Measurements from ENCODE around the gene KCNK13.

KCNK13 gene

DNA sequence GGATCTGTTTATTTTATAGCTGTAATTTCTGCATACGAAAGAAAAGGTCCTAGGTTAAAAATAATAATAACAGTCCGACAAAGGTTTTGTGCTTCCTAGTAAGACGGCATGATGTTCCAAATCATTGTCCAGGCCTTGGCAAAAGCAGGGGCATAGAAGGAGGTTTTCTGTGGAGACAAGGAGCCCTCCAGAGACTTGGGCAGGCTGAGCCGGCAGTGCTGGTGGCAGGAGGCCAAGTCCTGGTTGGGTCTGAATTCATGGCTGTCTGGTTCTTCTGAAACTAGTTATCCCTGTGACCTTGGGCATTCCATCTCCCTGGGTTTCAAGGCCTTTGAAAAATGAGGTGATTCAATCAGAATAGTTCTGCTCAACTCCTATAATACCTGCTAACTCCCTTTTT, 44.0 kb downstream of the KCNK13 start:
- WGBS (ENCODE audit: insufficient coverage): 97% methylated on average over 4 of the region's 4 CpGs
- H3K27me3 ChIP-seq (replicated peaks in 2 of 5; ENCODE audit: control insufficient read depth in 4 of 5, insufficient read depth in 5 of 5, low read length in 4 of 5): peaks cover 0 to 5% (median 0%) of the 10 kb centered on the region in 5 experiments
- H3K4me1 ChIP-seq (ENCODE audit: control extremely low read depth in 1 of 4, control insufficient read depth in 4 of 4, insufficient read depth in 4 of 4, low read length in 3 of 4): no peaks in the 10 kb centered on the region
- ChIA-PET CTCF (no interaction called here), POLR2A (no interaction called here)
- no peak for DNase-seq
- H3K27ac ChIP-seq (ENCODE audit: insufficient read depth in 1 of 2, low read depth in 1 of 2, low read length in 2 of 2, poor library complexity in 1 of 2, severe bottlenecking in 2 of 2): no peak overlapping the region
- no peaks in the 10 kb centered on the region for H3K36me3 ChIP-seq (ENCODE audit: control insufficient read depth in 4 of 4, insufficient read depth in 4 of 4, low read length in 3 of 4)
- H3K9me3 ChIP-seq (ENCODE audit: control extremely low read depth in 1 of 5, control insufficient read depth in 4 of 5, insufficient read depth in 2 of 5, low read depth in 1 of 5, low read length in 4 of 5): no peaks in the 10 kb centered on the region
- no peak overlapping the region for H3K4me3 ChIP-seq (ENCODE audit: control insufficient read depth in 1 of 7, extremely low read depth in 1 of 7, insufficient read depth in 4 of 7, low read depth in 2 of 7, low read length in 6 of 7)

DNA sequence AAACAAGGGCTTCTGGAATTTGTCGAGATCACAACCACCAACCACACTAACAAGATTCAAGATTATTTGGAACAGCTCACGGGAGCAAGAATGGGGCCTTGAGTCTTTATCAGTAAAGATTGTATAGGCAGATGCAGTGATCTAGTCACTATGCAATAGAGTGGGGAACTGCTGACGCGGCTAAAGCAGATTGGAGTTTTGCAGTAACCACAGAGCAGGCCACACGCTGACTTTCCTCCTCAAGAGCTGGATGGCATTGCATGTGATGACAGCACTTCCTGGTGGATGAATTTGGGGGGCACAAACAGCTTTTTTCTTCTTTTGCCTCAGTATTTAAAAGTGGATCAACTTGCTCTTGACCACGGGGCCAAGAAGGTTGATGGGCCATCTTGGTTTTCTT, 46.0 kb downstream of the KCNK13 start:
- Histone ChIP-seq H3K4me1 (ENCODE audit: control extremely low read depth in 1 of 4, control insufficient read depth in 4 of 4, insufficient read depth in 4 of 4, low read length in 3 of 4) (no peaks in the 10 kb centered on the region), H3K4me3 (ENCODE audit: control insufficient read depth in 1 of 7, extremely low read depth in 1 of 7, insufficient read depth in 4 of 7, low read depth in 2 of 7, low read length in 6 of 7) (no peak overlapping the region), H3K36me3 (ENCODE audit: control insufficient read depth in 4 of 4, insufficient read depth in 4 of 4, low read length in 3 of 4) (no peaks in the 10 kb centered on the region), H3K9me3 (ENCODE audit: control extremely low read depth in 1 of 5, control insufficient read depth in 4 of 5, insufficient read depth in 2 of 5, low read depth in 1 of 5, low read length in 4 of 5) (no peaks in the 10 kb centered on the region), H3K27ac (ENCODE audit: insufficient read depth in 1 of 2, low read depth in 1 of 2, low read length in 2 of 2, poor library complexity in 1 of 2, severe bottlenecking in 2 of 2) (no peak overlapping the region), H3K27me3 (replicated peaks in 2 of 5; ENCODE audit: control insufficient read depth in 4 of 5, insufficient read depth in 5 of 5, low read length in 4 of 5) (peaks cover 0 to 16% (median 3%) of the 10 kb centered on the region in 5 experiments)
- peak in 1 of 3 donors; percentile 0 for DNase-seq
- CTCF ChIA-PET: no interaction called here
- POLR2A ChIA-PET: no interaction called here
- WGBS (ENCODE audit: insufficient coverage): 90% methylated on average over 4 of the region's 6 CpGs

DNA sequence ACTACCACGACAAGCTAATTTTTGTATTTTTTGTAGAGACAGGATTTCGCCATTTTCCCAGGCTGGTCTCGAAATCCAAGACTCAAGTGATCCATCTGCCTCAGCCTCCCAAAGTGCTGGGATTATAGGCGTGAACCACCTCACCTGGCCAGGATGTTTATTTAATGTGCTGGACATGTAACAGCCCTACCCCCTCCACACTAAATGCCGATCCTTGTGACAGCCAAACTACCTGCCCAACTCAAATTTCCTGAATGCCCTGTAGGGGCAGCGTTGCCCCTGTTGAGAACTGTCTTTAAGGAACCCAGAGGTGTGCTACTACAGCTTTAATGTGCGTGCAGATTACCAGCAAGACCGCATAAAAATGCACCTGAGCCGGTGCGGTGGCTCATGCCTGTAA, 48.1 kb downstream of the KCNK13 start:
- no peak overlapping the region for H3K27ac ChIP-seq (ENCODE audit: insufficient read depth in 1 of 2, low read depth in 1 of 2, low read length in 2 of 2, poor library complexity in 1 of 2, severe bottlenecking in 2 of 2)
- H3K4me3 ChIP-seq (ENCODE audit: control insufficient read depth in 1 of 7, extremely low read depth in 1 of 7, insufficient read depth in 4 of 7, low read depth in 2 of 7, low read length in 6 of 7): no peak overlapping the region
- no peaks in the 10 kb centered on the region for H3K4me1 ChIP-seq (ENCODE audit: control extremely low read depth in 1 of 4, control insufficient read depth in 4 of 4, insufficient read depth in 4 of 4, low read length in 3 of 4)
- 79% methylated on average over 10 of the region's 10 CpGs for WGBS (ENCODE audit: insufficient coverage)
- CTCF ChIA-PET: no interaction called here
- H3K9me3 ChIP-seq (ENCODE audit: control extremely low read depth in 1 of 5, control insufficient read depth in 4 of 5, insufficient read depth in 2 of 5, low read depth in 1 of 5, low read length in 4 of 5): no peaks in the 10 kb centered on the region
- H3K27me3 ChIP-seq (replicated peaks in 2 of 5; ENCODE audit: control insufficient read depth in 4 of 5, insufficient read depth in 5 of 5, low read length in 4 of 5): peaks cover 0 to 23% (median 5%) of the 10 kb centered on the region in 5 experiments
- H3K36me3 ChIP-seq (ENCODE audit: control insufficient read depth in 4 of 4, insufficient read depth in 4 of 4, low read length in 3 of 4): no peaks in the 10 kb centered on the region
- POLR2A ChIA-PET: no interaction called here
- peak; percentile 3 to 24 (median 6) for DNase-seq

DNA sequence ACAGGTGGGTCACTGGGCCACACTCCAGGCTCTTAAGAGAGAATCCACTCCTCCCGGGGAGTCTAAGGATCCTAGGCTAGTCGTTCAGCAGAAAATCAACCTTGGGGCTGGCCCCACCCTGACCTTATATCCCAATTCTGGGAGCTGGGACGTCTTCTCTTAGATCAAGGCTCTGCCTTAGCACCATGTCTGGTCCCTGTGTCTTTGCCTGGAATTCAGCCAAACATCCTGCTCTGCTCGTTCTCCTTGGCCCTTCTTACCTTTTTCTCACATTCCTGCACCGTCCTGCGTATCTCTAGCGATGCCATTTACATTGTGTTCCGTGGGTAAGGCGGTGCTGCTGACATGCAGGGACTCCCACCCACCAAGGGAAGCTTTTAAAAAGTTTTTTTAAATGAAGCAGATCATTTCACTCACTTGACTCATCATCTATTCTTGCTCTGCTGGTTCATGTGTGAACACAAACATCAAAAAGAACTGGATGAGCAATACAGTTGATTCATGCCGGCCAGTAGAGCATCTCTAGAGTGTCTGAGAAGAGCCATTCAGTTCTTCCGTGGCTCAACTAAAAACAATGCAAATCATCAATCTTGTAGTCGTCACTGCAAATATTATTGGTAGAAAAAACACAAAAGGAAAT, 50.2 kb downstream of the KCNK13 start:
- no peaks in the 10 kb centered on the region for H3K4me1 ChIP-seq (ENCODE audit: control extremely low read depth in 1 of 4, control insufficient read depth in 4 of 4, insufficient read depth in 4 of 4, low read length in 3 of 4)
- CTCF ChIA-PET: no interaction called here
- POLR2A ChIA-PET: no interaction called here
- no peaks in the 10 kb centered on the region for H3K36me3 ChIP-seq (ENCODE audit: control insufficient read depth in 4 of 4, insufficient read depth in 4 of 4, low read length in 3 of 4)
- H3K27ac ChIP-seq (ENCODE audit: insufficient read depth in 1 of 2, low read depth in 1 of 2, low read length in 2 of 2, poor library complexity in 1 of 2, severe bottlenecking in 2 of 2): no peak overlapping the region
- WGBS (ENCODE audit: insufficient coverage): 85% methylated on average over 9 of the region's 12 CpGs
- H3K4me3 ChIP-seq (ENCODE audit: control insufficient read depth in 1 of 7, extremely low read depth in 1 of 7, insufficient read depth in 4 of 7, low read depth in 2 of 7, low read length in 6 of 7): no peak overlapping the region
- no peaks in the 10 kb centered on the region for H3K9me3 ChIP-seq (ENCODE audit: control extremely low read depth in 1 of 5, control insufficient read depth in 4 of 5, insufficient read depth in 2 of 5, low read depth in 1 of 5, low read length in 4 of 5)
- no peak for DNase-seq
- H3K27me3 ChIP-seq (replicated peaks in 2 of 5; ENCODE audit: control insufficient read depth in 4 of 5, insufficient read depth in 5 of 5, low read length in 4 of 5): peaks cover 0 to 23% (median 5%) of the 10 kb centered on the region in 5 experiments

DNA sequence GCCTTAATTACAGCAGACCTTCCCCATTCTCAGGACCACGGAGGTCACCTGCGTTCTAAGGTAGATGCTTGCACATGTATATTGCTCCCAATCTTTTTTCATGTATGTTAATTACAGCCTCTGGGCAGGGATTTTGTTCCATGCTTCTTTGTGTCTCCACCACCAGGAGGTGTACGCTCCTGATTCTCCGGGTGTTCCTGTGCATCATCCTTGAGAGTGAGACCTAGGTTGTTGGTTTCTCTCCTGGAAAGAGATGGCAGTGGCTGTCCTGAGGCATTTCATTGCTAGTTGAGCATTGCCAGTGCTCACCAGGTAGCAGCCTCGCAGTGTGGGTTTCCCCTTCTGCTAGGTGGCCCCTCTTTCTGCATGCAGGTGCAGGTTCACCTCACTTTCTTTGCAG, 52.8 kb downstream of the KCNK13 start:
- Histone ChIP-seq H3K9me3 (ENCODE audit: control extremely low read depth in 1 of 5, control insufficient read depth in 4 of 5, insufficient read depth in 2 of 5, low read depth in 1 of 5, low read length in 4 of 5) (no peaks in the 10 kb centered on the region), H3K27ac (ENCODE audit: insufficient read depth in 1 of 2, low read depth in 1 of 2, low read length in 2 of 2, poor library complexity in 1 of 2, severe bottlenecking in 2 of 2) (no peak overlapping the region), H3K4me1 (ENCODE audit: control extremely low read depth in 1 of 4, control insufficient read depth in 4 of 4, insufficient read depth in 4 of 4, low read length in 3 of 4) (no peaks in the 10 kb centered on the region), H3K27me3 (replicated peaks in 2 of 5; ENCODE audit: control insufficient read depth in 4 of 5, insufficient read depth in 5 of 5, low read length in 4 of 5) (peaks cover 0 to 27% (median 11%) of the 10 kb centered on the region in 5 experiments), H3K36me3 (ENCODE audit: control insufficient read depth in 4 of 4, insufficient read depth in 4 of 4, low read length in 3 of 4) (no peaks in the 10 kb centered on the region), H3K4me3 (ENCODE audit: control insufficient read depth in 1 of 7, extremely low read depth in 1 of 7, insufficient read depth in 4 of 7, low read depth in 2 of 7, low read length in 6 of 7) (no peak overlapping the region)
- CTCF ChIA-PET: no interaction called here
- POLR2A ChIA-PET: no interaction called here
- 93% methylated on average over 5 of the region's 5 CpGs for WGBS (ENCODE audit: insufficient coverage)
- DNase-seq: no peak

DNA sequence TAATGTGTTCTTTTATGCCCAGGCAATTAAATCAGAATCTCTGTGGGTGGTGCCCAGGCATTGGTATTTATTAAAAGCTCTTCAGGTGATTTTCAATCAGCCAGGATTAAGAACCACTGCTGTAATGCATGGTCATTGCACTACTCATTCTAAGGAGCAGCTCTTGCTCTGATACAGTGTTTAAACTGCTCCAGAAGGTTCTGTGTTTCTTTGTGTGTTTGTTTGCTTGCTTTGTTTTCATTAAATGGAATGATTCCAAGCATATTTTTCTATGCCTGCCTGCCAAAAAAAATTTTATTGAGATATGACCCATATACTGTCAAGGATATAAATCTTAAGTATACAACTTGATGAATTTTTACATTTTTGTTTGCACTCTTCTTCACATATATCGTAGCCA, 54.0 kb downstream of the KCNK13 start:
- no peak for DNase-seq
- Histone ChIP-seq H3K27ac (ENCODE audit: insufficient read depth in 1 of 2, low read depth in 1 of 2, low read length in 2 of 2, poor library complexity in 1 of 2, severe bottlenecking in 2 of 2) (no peak overlapping the region), H3K9me3 (ENCODE audit: control extremely low read depth in 1 of 5, control insufficient read depth in 4 of 5, insufficient read depth in 2 of 5, low read depth in 1 of 5, low read length in 4 of 5) (no peaks in the 10 kb centered on the region), H3K4me1 (ENCODE audit: control extremely low read depth in 1 of 4, control insufficient read depth in 4 of 4, insufficient read depth in 4 of 4, low read length in 3 of 4) (no peaks in the 10 kb centered on the region), H3K36me3 (ENCODE audit: control insufficient read depth in 4 of 4, insufficient read depth in 4 of 4, low read length in 3 of 4) (no peaks in the 10 kb centered on the region), H3K4me3 (ENCODE audit: control insufficient read depth in 1 of 7, extremely low read depth in 1 of 7, insufficient read depth in 4 of 7, low read depth in 2 of 7, low read length in 6 of 7) (no peak overlapping the region), H3K27me3 (replicated peaks in 2 of 5; ENCODE audit: control insufficient read depth in 4 of 5, insufficient read depth in 5 of 5, low read length in 4 of 5) (peaks cover 0 to 22% (median 11%) of the 10 kb centered on the region in 5 experiments)
- ChIA-PET POLR2A (no interaction called here), CTCF (no interaction called here)
- WGBS (ENCODE audit: insufficient coverage): 100% methylated on average over 1 of the region's 1 CpG

DNA sequence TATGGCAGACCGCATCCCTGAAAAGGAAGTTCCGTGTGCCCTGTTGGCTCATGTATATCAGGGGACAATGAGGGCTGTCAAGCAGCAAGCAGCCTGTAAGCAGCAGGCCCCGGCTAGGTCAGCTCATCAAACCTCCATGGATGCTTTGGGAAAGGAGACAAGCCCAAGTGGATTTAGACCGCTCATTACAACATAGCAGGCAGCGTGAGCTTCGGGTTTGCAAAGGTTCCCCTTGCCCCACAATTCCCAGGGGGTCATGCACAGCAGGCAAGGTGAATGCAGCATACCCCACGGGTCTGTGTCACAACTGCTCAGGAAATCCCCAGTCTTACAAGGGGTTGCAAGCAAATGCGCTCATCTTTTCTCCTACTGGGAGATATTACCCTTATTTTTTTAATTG, 54.6 kb downstream of the KCNK13 start:
- no peaks in the 10 kb centered on the region for H3K4me1 ChIP-seq (ENCODE audit: control extremely low read depth in 1 of 4, control insufficient read depth in 4 of 4, insufficient read depth in 4 of 4, low read length in 3 of 4)
- no peak for DNase-seq
- ChIA-PET CTCF (no interaction called here), POLR2A (no interaction called here)
- peaks cover 0 to 19% (median 10%) of the 10 kb centered on the region in 5 experiments for H3K27me3 ChIP-seq (replicated peaks in 2 of 5; ENCODE audit: control insufficient read depth in 4 of 5, insufficient read depth in 5 of 5, low read length in 4 of 5)
- H3K36me3 ChIP-seq (ENCODE audit: control insufficient read depth in 4 of 4, insufficient read depth in 4 of 4, low read length in 3 of 4): no peaks in the 10 kb centered on the region
- whole genome bisulfite sequencing (ENCODE audit: insufficient coverage): 87% methylated on average over 6 of the region's 8 CpGs
- H3K4me3 ChIP-seq (ENCODE audit: control insufficient read depth in 1 of 7, extremely low read depth in 1 of 7, insufficient read depth in 4 of 7, low read depth in 2 of 7, low read length in 6 of 7): no peak overlapping the region
- no peak overlapping the region for H3K27ac ChIP-seq (ENCODE audit: insufficient read depth in 1 of 2, low read depth in 1 of 2, low read length in 2 of 2, poor library complexity in 1 of 2, severe bottlenecking in 2 of 2)
- no peaks in the 10 kb centered on the region for H3K9me3 ChIP-seq (ENCODE audit: control extremely low read depth in 1 of 5, control insufficient read depth in 4 of 5, insufficient read depth in 2 of 5, low read depth in 1 of 5, low read length in 4 of 5)

Data from common myeloid progenitor, CD34-positive (primary cell).